Measurements from ENCODE around the gene PLXNB1. TPM values are rescaled to one million over a fixed set of nuclear protein-coding genes. Genes with fewer than 3 reads are reported as not detected.

The PLXNB1 gene
- total and polyA plus RNA-seq, 2 of the 13 experiments (the other 11 are each of a cell fraction or from before 2014, with no cell fraction given): 86.0 to 143 TPM

DNA sequence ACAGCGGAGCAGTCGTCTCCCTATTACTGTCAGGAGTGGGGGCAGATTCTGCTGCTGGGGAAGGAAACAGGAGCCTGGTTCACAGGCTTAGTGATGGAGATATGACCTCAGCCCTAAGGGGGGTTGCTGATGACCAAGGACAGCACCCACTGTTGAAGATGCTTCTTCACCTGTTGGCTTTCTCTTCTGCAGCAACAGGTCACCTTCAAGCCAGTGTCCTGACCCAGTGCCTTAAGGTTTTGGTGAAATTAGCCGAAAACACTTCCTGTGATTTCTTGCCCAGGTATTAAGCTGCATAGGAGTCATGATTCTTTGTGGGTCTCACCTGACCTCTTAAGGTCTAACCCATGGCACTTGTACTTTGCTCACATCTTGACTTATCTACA is 30.6 kb upstream of the PLXNB1 start (continued):
- TF ChIP-seq ZFY (CRISPR knock-in tag; IDR thresholded peaks at IDR 0.05): no peak

DNA sequence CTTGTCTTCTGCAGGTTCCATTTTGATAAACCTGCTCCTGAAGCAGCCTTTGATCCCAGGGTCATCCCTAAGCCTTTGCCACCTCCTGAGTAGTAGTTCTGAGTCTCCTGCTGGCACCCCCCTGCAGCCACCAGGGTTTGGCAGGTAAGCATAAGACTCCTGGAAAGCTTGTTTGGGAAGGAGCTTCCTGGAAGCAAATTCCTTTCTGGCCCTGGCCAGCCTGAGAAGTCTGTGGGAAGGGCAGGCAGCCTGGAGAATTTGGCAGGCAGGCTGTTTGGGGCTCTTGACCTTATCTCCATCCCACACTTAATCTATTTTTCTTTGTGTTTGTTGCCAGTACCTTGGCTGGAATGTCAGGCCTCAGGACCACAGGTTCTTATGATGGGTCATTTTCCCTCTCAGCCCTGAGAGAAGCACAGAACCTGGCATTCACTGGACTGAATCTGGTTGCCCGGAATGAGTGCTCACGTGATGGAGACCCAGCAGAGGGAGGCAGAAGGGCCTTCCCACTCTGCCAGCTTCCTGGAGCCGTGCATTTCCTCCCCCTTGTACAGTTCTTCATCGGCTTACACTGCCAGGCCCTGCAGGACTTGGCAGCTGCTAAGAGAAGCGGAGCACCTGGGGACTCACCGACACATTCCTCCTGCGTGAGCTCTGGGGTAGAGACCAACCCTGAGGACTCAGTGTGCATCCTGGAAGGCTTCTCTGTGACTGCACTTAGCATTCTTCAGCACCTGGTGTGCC is 30.1 kb upstream of the PLXNB1 start:
- WGBS (ENCODE audit: low lambda C conversion rate): 100% methylated on average over 6 of the region's 7 CpGs
- DNase-seq (ENCODE audit: low spot score): no peak
- TF ChIP-seq SMAD9 (CRISPR knock-in tag; IDR thresholded peaks at IDR 0.05) (no peak), NCOA5 (CRISPR knock-in tag; IDR thresholded peaks at IDR 0.05) (no peak), SSRP1 (CRISPR knock-in tag; IDR thresholded peaks at IDR 0.05) (no peak), ZMYM2 (CRISPR knock-in tag; IDR thresholded peaks at IDR 0.05) (no peak), ZKSCAN5 (CRISPR knock-in tag; IDR thresholded peaks at IDR 0.05) (no peak), ZNF83 (CRISPR knock-in tag; IDR thresholded peaks at IDR 0.05; ENCODE audit: borderline replicate concordance) (no peak), CENPX (CRISPR knock-in tag; IDR thresholded peaks at IDR 0.05) (no peak)
- TF ChIP-seq, protein P1, sequence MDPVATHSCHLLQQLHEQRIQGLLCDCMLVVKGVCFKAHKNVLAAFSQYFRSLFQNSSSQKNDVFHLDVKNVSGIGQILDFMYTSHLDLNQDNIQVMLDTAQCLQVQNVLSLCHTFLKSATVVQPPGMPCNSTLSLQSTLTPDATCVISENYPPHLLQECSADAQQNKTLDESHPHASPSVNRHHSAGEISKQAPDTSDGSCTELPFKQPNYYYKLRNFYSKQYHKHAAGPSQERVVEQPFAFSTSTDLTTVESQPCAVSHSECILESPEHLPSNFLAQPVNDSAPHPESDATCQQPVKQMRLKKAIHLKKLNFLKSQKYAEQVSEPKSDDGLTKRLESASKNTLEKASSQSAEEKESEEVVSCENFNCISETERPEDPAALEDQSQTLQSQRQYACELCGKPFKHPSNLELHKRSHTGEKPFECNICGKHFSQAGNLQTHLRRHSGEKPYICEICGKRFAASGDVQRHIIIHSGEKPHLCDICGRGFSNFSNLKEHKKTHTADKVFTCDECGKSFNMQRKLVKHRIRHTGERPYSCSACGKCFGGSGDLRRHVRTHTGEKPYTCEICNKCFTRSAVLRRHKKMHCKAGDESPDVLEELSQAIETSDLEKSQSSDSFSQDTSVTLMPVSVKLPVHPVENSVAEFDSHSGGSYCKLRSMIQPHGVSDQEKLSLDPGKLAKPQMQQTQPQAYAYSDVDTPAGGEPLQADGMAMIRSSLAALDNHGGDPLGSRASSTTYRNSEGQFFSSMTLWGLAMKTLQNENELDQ (CRISPR knock-in tag; IDR thresholded peaks at IDR 0.05; ENCODE audit: borderline replicate concordance): no peak
- TF ChIP-seq, protein P2, sequence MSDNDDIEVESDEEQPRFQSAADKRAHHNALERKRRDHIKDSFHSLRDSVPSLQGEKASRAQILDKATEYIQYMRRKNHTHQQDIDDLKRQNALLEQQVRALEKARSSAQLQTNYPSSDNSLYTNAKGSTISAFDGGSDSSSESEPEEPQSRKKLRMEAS (IDR thresholded peaks at IDR 0.05): no peak
- TF ChIP-seq, protein P3, sequence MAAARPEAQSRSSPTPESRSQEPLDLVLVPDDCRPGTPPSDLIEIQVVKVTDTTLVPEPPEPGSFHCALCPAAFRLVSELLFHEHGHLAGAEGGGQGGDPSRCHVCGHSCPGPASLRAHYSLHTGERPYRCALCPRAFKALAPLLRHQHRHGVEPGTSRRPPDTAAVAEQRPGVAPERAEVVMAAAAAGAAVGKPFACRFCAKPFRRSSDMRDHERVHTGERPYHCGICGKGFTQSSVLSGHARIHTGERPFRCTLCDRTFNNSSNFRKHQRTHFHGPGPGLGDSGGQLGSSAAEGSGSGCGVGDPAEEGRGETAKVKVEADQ (CRISPR knock-in tag; IDR thresholded peaks at IDR 0.05; ENCODE audit: borderline replicate concordance): no peak
- TF ChIP-seq, protein P4, sequence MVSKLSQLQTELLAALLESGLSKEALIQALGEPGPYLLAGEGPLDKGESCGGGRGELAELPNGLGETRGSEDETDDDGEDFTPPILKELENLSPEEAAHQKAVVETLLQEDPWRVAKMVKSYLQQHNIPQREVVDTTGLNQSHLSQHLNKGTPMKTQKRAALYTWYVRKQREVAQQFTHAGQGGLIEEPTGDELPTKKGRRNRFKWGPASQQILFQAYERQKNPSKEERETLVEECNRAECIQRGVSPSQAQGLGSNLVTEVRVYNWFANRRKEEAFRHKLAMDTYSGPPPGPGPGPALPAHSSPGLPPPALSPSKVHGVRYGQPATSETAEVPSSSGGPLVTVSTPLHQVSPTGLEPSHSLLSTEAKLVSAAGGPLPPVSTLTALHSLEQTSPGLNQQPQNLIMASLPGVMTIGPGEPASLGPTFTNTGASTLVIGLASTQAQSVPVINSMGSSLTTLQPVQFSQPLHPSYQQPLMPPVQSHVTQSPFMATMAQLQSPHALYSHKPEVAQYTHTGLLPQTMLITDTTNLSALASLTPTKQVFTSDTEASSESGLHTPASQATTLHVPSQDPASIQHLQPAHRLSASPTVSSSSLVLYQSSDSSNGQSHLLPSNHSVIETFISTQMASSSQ (IDR thresholded peaks at IDR 0.05; ENCODE audit: low read depth): no peak
- TF ChIP-seq, protein P4 (CRISPR knock-in tag; IDR thresholded peaks at IDR 0.05; ENCODE audit: borderline replicate concordance): no peak
- TF ChIP-seq, protein P5, sequence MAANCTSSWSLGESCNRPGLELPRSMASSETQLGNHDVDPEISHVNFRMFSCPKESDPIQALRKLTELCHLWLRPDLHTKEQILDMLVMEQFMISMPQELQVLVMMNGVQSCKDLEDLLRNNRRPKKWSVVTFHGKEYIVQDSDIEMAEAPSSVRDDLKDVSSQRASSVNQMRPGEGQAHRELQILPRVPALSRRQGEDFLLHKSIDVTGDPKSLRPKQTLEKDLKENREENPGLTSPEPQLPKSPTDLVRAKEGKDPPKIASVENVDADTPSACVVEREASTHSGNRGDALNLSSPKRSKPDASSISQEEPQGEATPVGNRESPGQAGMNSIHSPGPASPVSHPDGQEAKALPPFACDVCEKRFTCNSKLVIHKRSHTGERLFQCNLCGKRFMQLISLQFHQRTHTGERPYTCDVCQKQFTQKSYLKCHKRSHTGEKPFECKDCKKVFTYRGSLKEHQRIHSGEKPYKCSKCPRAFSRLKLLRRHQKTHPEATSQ (CRISPR knock-in tag; IDR thresholded peaks at IDR 0.05; ENCODE audit: borderline replicate concordance): no peak

More for the DNA sequence above, 30.1 kb upstream of the PLXNB1 start:
- intact Hi-C loops (cut with micrococcal nuclease; ENCODE audit: unreplicated experiment) (no loop called here), in situ Hi-C loops (cut with HindIII; ENCODE audit: extremely low pct_ligation_motif_present, low pct_unique_long_range_greater_than_20kb) (no loop called here)
- no TSS peak for BruUV-seq (replicated peaks)
- peaks cover 12 to 41% of the 10 kb centered on the region in 2 experiments for H3K36me3 ChIP-seq (replicated peaks in 1 of 2; ENCODE audit: control insufficient read depth in 1 of 2, insufficient read depth in 2 of 2, low read length in 2 of 2)
- ChIA-PET CTCF (ENCODE audit: low intra/inter-chr PET ratio, low total read pairs) (no interaction called here), POLR2A (interaction anchor here (3.6 kb wide), 1 partner anchor 13 kb away, joined by 17 read pairs; no protein-coding TSS in a partner anchor)
- H3K4me2 ChIP-seq (ENCODE audit: low read depth, low read length): no peak overlapping the region
- no peak overlapping the region for H3K27ac ChIP-seq (ENCODE audit: extremely low read length, insufficient read depth, low read length)
- H3K9me3 ChIP-seq (ENCODE audit: low read length): no peaks in the 10 kb centered on the region
- no peak overlapping the region for H3K4me3 ChIP-seq (replicated peaks in 1 of 3; ENCODE audit: insufficient read depth in 1 of 3, low read depth in 2 of 3, low read length in 3 of 3)
- ATAC-seq (no peak), FAIRE-seq (no peak)
- H3K79me2 ChIP-seq (ENCODE audit: insufficient read depth, low read length): no peaks in the 10 kb centered on the region
- H3K9ac ChIP-seq (ENCODE audit: insufficient read depth, low read depth, low read length): no peak overlapping the region
- H3K27me3 ChIP-seq (ENCODE audit: control insufficient read depth in 1 of 2, insufficient read depth in 2 of 2, low read length in 2 of 2): no peaks in the 10 kb centered on the region
- no peak overlapping the region for H2AFZ ChIP-seq (ENCODE audit: low read length)
- H4K20me1 ChIP-seq (ENCODE audit: insufficient read depth, low read length): no peaks in the 10 kb centered on the region
- no peaks in the 10 kb centered on the region for H3K4me1 ChIP-seq (ENCODE audit: insufficient read depth, low read length)

Data from HepG2 (cell line).